22Rv1 (cell line): ENCODE results near the gene PTCH2.

Experiments
- CTCF ChIP-seq: fragments of 450-650 bp; IDR thresholded peaks from 2 replicates; pipeline ENCODE4 v1.5.1; 2017; ENCODE audit warnings: mild to moderate bottlenecking
- ZFX ChIP-seq: fragments of 450-650 bp; IDR thresholded peaks from 2 replicates; pipeline ENCODE4 v1.6.1; 2017; ENCODE audit warnings: antibody characterized with exemption, borderline replicate concordance

GRCh38 chr1:44777547-44777946 is 65.5 kb downstream of the PTCH2 start:
- TF ChIP-seq CTCF (no peak), ZFX (no peak)
